ENCODE data around the gene GLCE.

GLCE gene

DNA sequence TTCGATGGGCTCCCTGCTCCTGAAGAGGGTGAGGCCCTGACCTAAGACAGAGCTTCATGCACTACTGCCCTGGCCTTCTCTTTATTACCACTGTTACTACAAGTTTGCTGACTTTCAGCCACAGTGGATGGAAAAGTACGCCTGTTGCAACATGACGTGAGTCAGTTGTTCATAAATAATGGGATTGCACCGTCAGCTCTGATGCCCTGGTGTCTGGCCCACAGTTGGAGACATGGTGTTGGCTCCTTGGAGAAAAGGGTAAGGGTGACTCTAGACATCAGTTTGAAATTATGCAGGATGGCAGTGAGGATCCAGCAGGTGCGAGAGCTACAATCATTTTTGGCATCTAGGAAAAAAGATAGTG is 143.7 kb downstream of the GLCE start:
- no peak for TF ChIP-seq ZC3H10 (CRISPR knock-in tag; IDR thresholded peaks at IDR 0.05)
- TF ChIP-seq BACH2 (CRISPR knock-in tag; IDR thresholded peaks at IDR 0.05; ENCODE audit: borderline replicate concordance), result no peak
- no peak for TF ChIP-seq ZNF70 (CRISPR knock-in tag; IDR thresholded peaks at IDR 0.05)
- no peak for TF ChIP-seq SNAI2 (CRISPR knock-in tag; IDR thresholded peaks at IDR 0.05)
- TF ChIP-seq, protein P1, sequence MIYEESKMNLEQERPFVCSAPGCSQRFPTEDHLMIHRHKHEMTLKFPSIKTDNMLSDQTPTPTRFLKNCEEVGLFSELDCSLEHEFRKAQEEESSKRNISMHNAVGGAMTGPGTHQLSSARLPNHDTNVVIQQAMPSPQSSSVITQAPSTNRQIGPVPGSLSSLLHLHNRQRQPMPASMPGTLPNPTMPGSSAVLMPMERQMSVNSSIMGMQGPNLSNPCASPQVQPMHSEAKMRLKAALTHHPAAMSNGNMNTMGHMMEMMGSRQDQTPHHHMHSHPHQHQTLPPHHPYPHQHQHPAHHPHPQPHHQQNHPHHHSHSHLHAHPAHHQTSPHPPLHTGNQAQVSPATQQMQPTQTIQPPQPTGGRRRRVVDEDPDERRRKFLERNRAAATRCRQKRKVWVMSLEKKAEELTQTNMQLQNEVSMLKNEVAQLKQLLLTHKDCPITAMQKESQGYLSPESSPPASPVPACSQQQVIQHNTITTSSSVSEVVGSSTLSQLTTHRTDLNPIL (CRISPR knock-in tag; IDR thresholded peaks at IDR 0.05; ENCODE audit: low read depth), result no peak
- TF ChIP-seq GLIS3 (CRISPR knock-in tag; IDR thresholded peaks at IDR 0.05), result no peak
- no peak for TF ChIP-seq RARB (CRISPR knock-in tag; IDR thresholded peaks at IDR 0.05)
- TF ChIP-seq TOX (CRISPR knock-in tag; IDR thresholded peaks at IDR 0.05; ENCODE audit: borderline replicate concordance), result no peak
- TF ChIP-seq ISL1 (CRISPR knock-in tag; IDR thresholded peaks at IDR 0.05), result no peak
- TF ChIP-seq ESRRG (CRISPR knock-in tag; IDR thresholded peaks at IDR 0.05), result no peak
- no peak for ATAC-seq

GRCh38 chr15:69305204-69305931 is 144.9 kb downstream of the GLCE start:
- TF ChIP-seq, protein P2, sequence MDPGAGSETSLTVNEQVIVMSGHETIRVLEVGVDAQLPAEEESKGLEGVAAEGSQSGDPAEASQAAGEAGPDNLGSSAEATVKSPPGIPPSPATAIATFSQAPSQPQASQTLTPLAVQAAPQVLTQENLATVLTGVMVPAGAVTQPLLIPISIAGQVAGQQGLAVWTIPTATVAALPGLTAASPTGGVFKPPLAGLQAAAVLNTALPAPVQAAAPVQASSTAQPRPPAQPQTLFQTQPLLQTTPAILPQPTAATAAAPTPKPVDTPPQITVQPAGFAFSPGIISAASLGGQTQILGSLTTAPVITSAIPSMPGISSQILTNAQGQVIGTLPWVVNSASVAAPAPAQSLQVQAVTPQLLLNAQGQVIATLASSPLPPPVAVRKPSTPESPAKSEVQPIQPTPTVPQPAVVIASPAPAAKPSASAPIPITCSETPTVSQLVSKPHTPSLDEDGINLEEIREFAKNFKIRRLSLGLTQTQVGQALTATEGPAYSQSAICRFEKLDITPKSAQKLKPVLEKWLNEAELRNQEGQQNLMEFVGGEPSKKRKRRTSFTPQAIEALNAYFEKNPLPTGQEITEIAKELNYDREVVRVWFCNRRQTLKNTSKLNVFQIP (CRISPR knock-in tag; IDR thresholded peaks at IDR 0.05; ENCODE audit: borderline replicate concordance, low read depth), result no peak
- TF ChIP-seq OSR1 (CRISPR knock-in tag; IDR thresholded peaks at IDR 0.05) (no peak), ZFP30 (CRISPR knock-in tag; IDR thresholded peaks at IDR 0.05) (no peak), TOX (CRISPR knock-in tag; IDR thresholded peaks at IDR 0.05; ENCODE audit: borderline replicate concordance) (no peak), ZNF8 (CRISPR knock-in tag; IDR thresholded peaks at IDR 0.05) (no peak), PPARA (CRISPR knock-in tag; IDR thresholded peaks at IDR 0.05; ENCODE audit: borderline replicate concordance) (no peak), ZNF70 (CRISPR knock-in tag; IDR thresholded peaks at IDR 0.05) (no peak), CSDC2 (CRISPR knock-in tag; IDR thresholded peaks at IDR 0.05) (no peak), ARNTL (CRISPR knock-in tag; IDR thresholded peaks at IDR 0.05; ENCODE audit: borderline replicate concordance, low read depth) (no peak), GLIS3 (CRISPR knock-in tag; IDR thresholded peaks at IDR 0.05) (no peak), TCF4 (CRISPR knock-in tag; IDR thresholded peaks at IDR 0.05; ENCODE audit: borderline replicate concordance) (no peak), ISL1 (CRISPR knock-in tag; IDR thresholded peaks at IDR 0.05) (no peak), SNAI2 (CRISPR knock-in tag; IDR thresholded peaks at IDR 0.05) (no peak), CSRNP3 (CRISPR knock-in tag; IDR thresholded peaks at IDR 0.05) (no peak), RARB (CRISPR knock-in tag; IDR thresholded peaks at IDR 0.05) (no peak), ESRRG (CRISPR knock-in tag; IDR thresholded peaks at IDR 0.05) (no peak), BACH2 (CRISPR knock-in tag; IDR thresholded peaks at IDR 0.05; ENCODE audit: borderline replicate concordance) (no peak)
- TF ChIP-seq, protein P1 (CRISPR knock-in tag; IDR thresholded peaks at IDR 0.05; ENCODE audit: low read depth), result no peak
- TF ChIP-seq, protein P3, sequence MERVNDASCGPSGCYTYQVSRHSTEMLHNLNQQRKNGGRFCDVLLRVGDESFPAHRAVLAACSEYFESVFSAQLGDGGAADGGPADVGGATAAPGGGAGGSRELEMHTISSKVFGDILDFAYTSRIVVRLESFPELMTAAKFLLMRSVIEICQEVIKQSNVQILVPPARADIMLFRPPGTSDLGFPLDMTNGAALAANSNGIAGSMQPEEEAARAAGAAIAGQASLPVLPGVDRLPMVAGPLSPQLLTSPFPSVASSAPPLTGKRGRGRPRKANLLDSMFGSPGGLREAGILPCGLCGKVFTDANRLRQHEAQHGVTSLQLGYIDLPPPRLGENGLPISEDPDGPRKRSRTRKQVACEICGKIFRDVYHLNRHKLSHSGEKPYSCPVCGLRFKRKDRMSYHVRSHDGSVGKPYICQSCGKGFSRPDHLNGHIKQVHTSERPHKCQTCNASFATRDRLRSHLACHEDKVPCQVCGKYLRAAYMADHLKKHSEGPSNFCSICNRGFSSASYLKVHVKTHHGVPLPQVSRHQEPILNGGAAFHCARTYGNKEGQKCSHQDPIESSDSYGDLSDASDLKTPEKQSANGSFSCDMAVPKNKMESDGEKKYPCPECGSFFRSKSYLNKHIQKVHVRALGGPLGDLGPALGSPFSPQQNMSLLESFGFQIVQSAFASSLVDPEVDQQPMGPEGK (CRISPR knock-in tag; IDR thresholded peaks at IDR 0.05; ENCODE audit: borderline replicate concordance), result no peak
- peak; percentile 89 for ATAC-seq

DNA sequence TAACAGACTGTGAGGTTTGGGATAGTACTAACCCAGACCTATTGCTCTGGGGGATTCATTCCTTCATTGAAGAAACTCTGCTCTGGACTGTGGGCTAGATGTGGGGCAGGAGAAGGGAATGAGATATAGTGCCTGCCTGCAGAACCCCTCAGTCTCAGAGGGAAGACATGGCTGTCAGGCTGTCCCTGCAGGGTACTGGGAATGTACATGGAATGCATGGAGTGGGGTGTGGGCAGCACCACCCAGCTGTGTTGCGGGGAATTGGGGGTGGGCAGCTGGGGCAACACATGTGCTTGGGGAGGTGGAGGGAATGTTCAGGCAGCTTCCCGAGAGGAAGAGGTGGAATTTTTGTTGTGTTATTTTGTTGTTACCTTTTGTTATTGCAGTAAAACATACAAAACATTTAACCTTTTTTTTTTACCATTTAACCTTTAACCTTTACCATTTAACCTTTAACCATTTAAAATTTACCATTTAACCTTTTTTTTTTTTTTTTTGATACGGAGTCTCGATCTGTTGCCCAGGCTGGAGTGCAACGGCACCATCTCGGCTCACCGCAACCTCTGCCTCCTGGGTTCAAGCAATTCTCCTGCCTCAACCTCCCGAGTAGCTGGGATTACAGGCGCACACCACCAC is 145.6 kb downstream of the GLCE start:
- ATAC-seq, result peak; percentile 40
- TF ChIP-seq, protein P2 (CRISPR knock-in tag; IDR thresholded peaks at IDR 0.05; ENCODE audit: borderline replicate concordance, low read depth), result no peak
- no peak for TF ChIP-seq CSDC2 (CRISPR knock-in tag; IDR thresholded peaks at IDR 0.05)
- no peak for TF ChIP-seq TOX (CRISPR knock-in tag; IDR thresholded peaks at IDR 0.05; ENCODE audit: borderline replicate concordance)
- TF ChIP-seq ZNF70 (CRISPR knock-in tag; IDR thresholded peaks at IDR 0.05), result no peak
- TF ChIP-seq ZFP30 (CRISPR knock-in tag; IDR thresholded peaks at IDR 0.05), result no peak
- TF ChIP-seq ZC3H10 (CRISPR knock-in tag; IDR thresholded peaks at IDR 0.05), result no peak
- TF ChIP-seq ESRRG (CRISPR knock-in tag; IDR thresholded peaks at IDR 0.05), result no peak
- TF ChIP-seq OSR1 (CRISPR knock-in tag; IDR thresholded peaks at IDR 0.05), result no peak
- no peak for TF ChIP-seq ARNTL (CRISPR knock-in tag; IDR thresholded peaks at IDR 0.05; ENCODE audit: borderline replicate concordance, low read depth)
- TF ChIP-seq, protein P3 (CRISPR knock-in tag; IDR thresholded peaks at IDR 0.05; ENCODE audit: borderline replicate concordance), result no peak
- TF ChIP-seq, protein P1 (CRISPR knock-in tag; IDR thresholded peaks at IDR 0.05; ENCODE audit: low read depth), result no peak
- TF ChIP-seq RARB (CRISPR knock-in tag; IDR thresholded peaks at IDR 0.05), result no peak

Data from SK-N-SH treated with all-trans-retinoic acid at 6 μM for 48 hours (cell line).